HepG2 (cell line): ENCODE measurements around the gene ETHE1. TPM values are rescaled to one million over a fixed set of nuclear protein-coding genes. Genes with fewer than 3 reads are reported as not detected.

ENCODE experiments used
- BRCA1 ChIP-seq: sonication (generic); formaldehyde crosslinking; IDR thresholded peaks from 2 replicates; pipeline ENCODE4 v1.4.0; 2020; ENCODE audit warnings: missing genetic modification reagents
- HIC2 ChIP-seq: sonication (generic); formaldehyde crosslinking; IDR thresholded peaks from 2 replicates; pipeline ENCODE4 v1.9.0; 2022; ENCODE audit warnings: low read depth, missing genetic modification reagents
- HOMEZ ChIP-seq: IDR thresholded peaks from 2 replicates; pipeline ENCODE4 v1.6.1; 2016; ENCODE audit warnings: low read depth
- MED1 ChIP-seq: sonication (generic); formaldehyde crosslinking; IDR thresholded peaks from 2 replicates; pipeline ENCODE4 v1.4.0; 2020; ENCODE audit warnings: missing genetic modification reagents
- MEIS1 ChIP-seq: sonication (generic); formaldehyde crosslinking; IDR thresholded peaks from 2 replicates; pipeline ENCODE4 v1.9.0; 2021; ENCODE audit warnings: mild to moderate bottlenecking, missing genetic modification reagents, moderate library complexity, borderline replicate concordance
- MNT ChIP-seq: fragments of 450-650 bp; IDR thresholded peaks from 2 replicates; pipeline ENCODE4 v1.6.1; 2016
- MTA1 ChIP-seq: sonication (generic); formaldehyde crosslinking; IDR thresholded peaks from 2 replicates; pipeline ENCODE4 v1.4.0; 2020; ENCODE audit warnings: missing genetic modification reagents, mild to moderate bottlenecking, borderline replicate concordance
- MXI1 ChIP-seq: IDR thresholded peaks from 3 replicates; pipeline ENCODE4 v1.6.1; 2012; ENCODE audit warnings: low read depth, low read length, inconsistent platforms, borderline replicate concordance
- NCOR1 ChIP-seq: fragments of 200-600 bp; sonication (generic); IDR thresholded peaks from 2 replicates; pipeline ENCODE4 v1.7.0; 2017; ENCODE audit warnings: antibody characterized with exemption, low read length, borderline replicate concordance
- PCBP1 ChIP-seq: fragments of 200-400 bp; formaldehyde crosslinking; IDR thresholded peaks from 2 replicates; pipeline ENCODE4 v1.6.1; 2017; ENCODE audit warnings: mild to moderate bottlenecking, low read depth, low read length, borderline replicate concordance
- PHF8 ChIP-seq: sonication (generic); formaldehyde crosslinking; IDR thresholded peaks from 2 replicates; pipeline ENCODE4 v1.5.0; 2020; ENCODE audit warnings: missing genetic modification reagents
- RBAK ChIP-seq: sonication (generic); formaldehyde crosslinking; IDR thresholded peaks from 2 replicates; pipeline ENCODE4 v1.5.1; 2020; ENCODE audit warnings: mild to moderate bottlenecking, missing genetic modification reagents
- RFXANK ChIP-seq: IDR thresholded peaks from 2 replicates; pipeline ENCODE4 v1.6.1; 2016
- THAP8 ChIP-seq: sonication (generic); formaldehyde crosslinking; IDR thresholded peaks from 2 replicates; pipeline ENCODE4 v1.5.1; 2020; ENCODE audit warnings: missing genetic modification reagents, mild to moderate bottlenecking, borderline replicate concordance
- WIZ ChIP-seq: sonication (generic); formaldehyde crosslinking; IDR thresholded peaks from 2 replicates; pipeline ENCODE4 v1.5.1; 2020; ENCODE audit warnings: mild to moderate bottlenecking, missing genetic modification reagents
- ZNF143 ChIP-seq: sonication (generic); formaldehyde crosslinking; IDR thresholded peaks from 2 replicates; pipeline ENCODE4 v1.4.0; 2020; ENCODE audit warnings: missing genetic modification reagents
- ZNF510 ChIP-seq: sonication (generic); formaldehyde crosslinking; IDR thresholded peaks from 2 replicates; pipeline ENCODE4 v1.4.0; 2020; ENCODE audit warnings: low read depth, mild to moderate bottlenecking, missing genetic modification reagents
- ZNF547 ChIP-seq: sonication (generic); formaldehyde crosslinking; IDR thresholded peaks from 2 replicates; pipeline ENCODE4 v1.5.1; 2020; ENCODE audit warnings: mild to moderate bottlenecking, missing genetic modification reagents
- ZNF549 ChIP-seq: sonication (generic); formaldehyde crosslinking; IDR thresholded peaks from 2 replicates; pipeline ENCODE4 v1.5.0; 2020; ENCODE audit warnings: missing genetic modification reagents
- ZNF563 ChIP-seq: sonication (generic); formaldehyde crosslinking; IDR thresholded peaks from 2 replicates; pipeline ENCODE4 v1.8.0; 2022; ENCODE audit warnings: mild to moderate bottlenecking, moderate library complexity, missing genetic modification reagents
- ZNF772 ChIP-seq: sonication (generic); formaldehyde crosslinking; IDR thresholded peaks from 2 replicates; pipeline ENCODE4 v1.5.0; 2020; ENCODE audit warnings: mild to moderate bottlenecking, missing genetic modification reagents
- ZNF775 ChIP-seq: sonication (generic); formaldehyde crosslinking; IDR thresholded peaks from 2 replicates; pipeline ENCODE4 v1.4.0; 2020; ENCODE audit warnings: missing genetic modification reagents, mild to moderate bottlenecking, moderate library complexity, borderline replicate concordance
- ZNF83 ChIP-seq: sonication (generic); formaldehyde crosslinking; IDR thresholded peaks from 2 replicates; pipeline ENCODE4 v1.4.0; 2020; ENCODE audit warnings: missing genetic modification reagents, mild to moderate bottlenecking, borderline replicate concordance
- ZSCAN31 ChIP-seq: sonication (generic); formaldehyde crosslinking; IDR thresholded peaks from 2 replicates; pipeline ENCODE4 v1.5.0; 2020; ENCODE audit warnings: low read depth, mild to moderate bottlenecking, missing genetic modification reagents
- ZZZ3 ChIP-seq: sonication (generic); formaldehyde crosslinking; IDR thresholded peaks from 2 replicates; pipeline ENCODE4 v1.4.0; 2020; ENCODE audit warnings: missing genetic modification reagents, mild to moderate bottlenecking, borderline replicate concordance
- polyA plus RNA-seq, 8 experiments: library from polyadenylated mRNA; depleted of rRNA in 3 of 8; stranded (reverse) in 7 of 8; unstranded in 1 of 8; fragments of >200 nt; fragmentation: Illumina TruSeq in 4 of 8; extraction: Trizol in 4 of 8; gene quantifications; 2 replicates each; pipeline versions ENCODE4 v1.2.1 to v1.2.3, GENCODE V29; 2011 to 2016; ENCODE audit warnings: low read depth in 4 of 8, missing spikeins in 1 of 8, mixed read lengths in 1 of 8; ENCODE audit not compliant: insufficient read depth in 1 of 8
- total RNA-seq, 5 experiments: library from RNA; depleted of rRNA; stranded (reverse); fragments of >200 nt; fragmentation: Illumina TruSeq; extraction: Trizol; gene quantifications; 2 replicates each; pipeline ENCODE4 v1.2.3, GENCODE V29; 2016; ENCODE audit warnings: low read depth in 1 of 5

Gene ETHE1
- total and polyA plus RNA-seq, 2 of the 13 experiments (the other 11 are each of a cell fraction or from before 2014, with no cell fraction given) = 32.5 to 58.4 TPM

GRCh38 chr19:43526884-43527859 is at the start of gene ETHE1 (continued):
- TF ChIP-seq ZZZ3 = no peak
- peak; percentile 55 for TF ChIP-seq MED1 (CRISPR knock-in tag)
- TF ChIP-seq ZNF772 (CRISPR knock-in tag) = no peak
- TF ChIP-seq NCOR1 = no peak
- TF ChIP-seq MTA1 (CRISPR knock-in tag) = peak; percentile 39; the same call in 1 of the 2 replicates
- no peak for TF ChIP-seq MEIS1 (CRISPR knock-in tag)
- TF ChIP-seq BRCA1 (CRISPR knock-in tag) = no peak
- no peak for TF ChIP-seq ZSCAN31 (CRISPR knock-in tag)
- TF ChIP-seq ZNF549 (CRISPR knock-in tag) = no peak
- TF ChIP-seq RFXANK (CRISPR knock-in tag) = no peak
- no peak for TF ChIP-seq ZNF143 (CRISPR knock-in tag)
- TF ChIP-seq WIZ (CRISPR knock-in tag) = no peak
- TF ChIP-seq THAP8 (CRISPR knock-in tag) = peak; percentile 88; the same call in 1 of the 2 replicates
- peak; percentile 91 for TF ChIP-seq PHF8
- TF ChIP-seq MNT = no peak
- TF ChIP-seq ZNF563 = peak; percentile 65; the same call in 1 of the 2 replicates
- no peak for TF ChIP-seq HOMEZ (CRISPR knock-in tag)
- TF ChIP-seq ZNF547 (CRISPR knock-in tag) = peak; percentile 45; the same call in 1 of the 2 replicates
- no peak for TF ChIP-seq RBAK (CRISPR knock-in tag)
- no peak for TF ChIP-seq ZNF510 (CRISPR knock-in tag)
- TF ChIP-seq ZNF83 = no peak; the same call in 1 of the 2 replicates
- peak; percentile 60; the same call in 1 of the 3 replicates for TF ChIP-seq MXI1
- TF ChIP-seq ZNF775 = no peak
- TF ChIP-seq PCBP1 = no peak
- TF ChIP-seq HIC2 (CRISPR knock-in tag) = no peak
